Measurements from ENCODE around the gene RAET1E. TPM values are rescaled to one million over a fixed set of nuclear protein-coding genes. Genes with fewer than 3 reads are reported as not detected.

RAET1E gene
- total and polyA plus RNA-seq, 4 experiments from 2014 or later: not detected

- ChIA-PET CTCF (ENCODE audit: partially characterized antibody) (interaction anchor here (1.0 kb wide), 1 partner anchor 21 kb away, joined by 4 read pairs; no protein-coding TSS in a partner anchor), POLR2A (ENCODE audit: partially characterized antibody) (no interaction called here)
- Histone ChIP-seq H3K4me3 (ENCODE audit: low read length in 2 of 2) (no peak overlapping the region), H3K4me1 (ENCODE audit: insufficient read depth, low read length) (peaks cover 13% of the 10 kb centered on the region), H3K9me3 (ENCODE audit: control insufficient read depth in 1 of 2, low read length in 2 of 2) (no peaks in the 10 kb centered on the region), H3K27me3 (ENCODE audit: insufficient read depth, low read length) (no peaks in the 10 kb centered on the region), H3K36me3 (ENCODE audit: insufficient read depth, low read length) (no peaks in the 10 kb centered on the region), H3K27ac (ENCODE audit: low read depth, low read length) (no peak overlapping the region)
- Mint-ChIP-seq H3K27me3 (peaks cover 0 to 5% of the 10 kb centered on the region in 2 donors), H3K27ac (no peak overlapping the region), H3K4me3 (peak overlapping the region in 6 of 8 donors; percentile 21 to 70 (median 46)), H3K36me3 (peaks cover 0 to 2% of the 10 kb centered on the region in 2 donors), H3K4me1 (peaks cover 3 to 23% (median 10%) of the 10 kb centered on the region in 4 donors), H3K9me3 (no peaks in the 10 kb centered on the region)
- intact Hi-C loops (cut with micrococcal nuclease): no loop called here
- no peak for DNase-seq
These were observed 36.1 kb downstream of the RAET1E start for GRCh38 chr6:149861603-149862423.

GRCh38 chr6:149860834-149861602 lies 36.9 kb downstream of the RAET1E start:
- no peaks in the 10 kb centered on the region for H3K9me3 ChIP-seq (ENCODE audit: control insufficient read depth in 1 of 2, low read length in 2 of 2)
- no peaks in the 10 kb centered on the region for H3K27me3 ChIP-seq (ENCODE audit: insufficient read depth, low read length)
- H3K27me3 Mint-ChIP-seq: peaks cover 0 to 7% of the 10 kb centered on the region in 2 donors
- peaks cover 13% of the 10 kb centered on the region for H3K4me1 ChIP-seq (ENCODE audit: insufficient read depth, low read length)
- no peaks in the 10 kb centered on the region for H3K36me3 ChIP-seq (ENCODE audit: insufficient read depth, low read length)
- peaks cover 0 to 2% of the 10 kb centered on the region in 2 donors for H3K36me3 Mint-ChIP-seq
- H3K27ac Mint-ChIP-seq: peak overlapping the region in 1 of 7 donors; percentile 6
- no peak for DNase-seq
- H3K4me1 Mint-ChIP-seq: peaks cover 3 to 23% (median 10%) of the 10 kb centered on the region in 4 donors
- no peaks in the 10 kb centered on the region for H3K9me3 Mint-ChIP-seq
- H3K4me3 ChIP-seq (ENCODE audit: low read length in 2 of 2): no peak overlapping the region
- POLR2A ChIA-PET (ENCODE audit: partially characterized antibody): no interaction called here
- intact Hi-C loops (cut with micrococcal nuclease): no loop called here
- CTCF ChIA-PET (ENCODE audit: partially characterized antibody): interaction anchor here (1.0 to 1.4 kb wide), 2 partner anchors 20 to 25 kb away, joined by 3 to 4 read pairs; no protein-coding TSS in a partner anchor
- peak overlapping the region in 4 of 8 donors; percentile 21 to 54 (median 42) for H3K4me3 Mint-ChIP-seq
- H3K27ac ChIP-seq (ENCODE audit: low read depth, low read length): no peak overlapping the region

- Mint-ChIP-seq H3K36me3 (peaks cover 0 to 2% of the 10 kb centered on the region in 2 donors), H3K4me3 (no peak overlapping the region), H3K27ac (no peak overlapping the region), H3K27me3 (peaks cover 0 to 7% of the 10 kb centered on the region in 2 donors), H3K9me3 (no peaks in the 10 kb centered on the region), H3K4me1 (peaks cover 3 to 23% (median 10%) of the 10 kb centered on the region in 4 donors)
- POLR2A ChIA-PET (ENCODE audit: partially characterized antibody): no interaction called here
- no peak overlapping the region for H3K4me3 ChIP-seq (ENCODE audit: low read length in 2 of 2)
- intact Hi-C loops (cut with micrococcal nuclease): no loop called here
- DNase-seq: no peak
- H3K9me3 ChIP-seq (ENCODE audit: control insufficient read depth in 1 of 2, low read length in 2 of 2): no peaks in the 10 kb centered on the region
- CTCF ChIA-PET (ENCODE audit: partially characterized antibody): interaction anchor here (1.4 kb wide), 1 partner anchor 25 kb away, joined by 3 read pairs; no protein-coding TSS in a partner anchor
- H3K27ac ChIP-seq (ENCODE audit: low read depth, low read length): no peak overlapping the region
- no peaks in the 10 kb centered on the region for H3K36me3 ChIP-seq (ENCODE audit: insufficient read depth, low read length)
- peaks cover 13% of the 10 kb centered on the region for H3K4me1 ChIP-seq (ENCODE audit: insufficient read depth, low read length)
- H3K27me3 ChIP-seq (ENCODE audit: insufficient read depth, low read length): no peaks in the 10 kb centered on the region
These were observed 37.4 kb downstream of the RAET1E start for GRCh38 chr6:149860513-149860833.

- Mint-ChIP-seq H3K27ac (no peak overlapping the region), H3K36me3 (peaks cover 0 to 2% of the 10 kb centered on the region in 2 donors), H3K4me1 (peaks cover 3 to 20% (median 8%) of the 10 kb centered on the region in 4 donors), H3K9me3 (no peaks in the 10 kb centered on the region), H3K27me3 (peaks cover 0 to 7% of the 10 kb centered on the region in 2 donors), H3K4me3 (no peak overlapping the region)
- Histone ChIP-seq H3K4me1 (ENCODE audit: insufficient read depth, low read length) (peaks cover 13% of the 10 kb centered on the region), H3K4me3 (ENCODE audit: low read length in 2 of 2) (no peak overlapping the region), H3K27me3 (ENCODE audit: insufficient read depth, low read length) (no peaks in the 10 kb centered on the region), H3K36me3 (ENCODE audit: insufficient read depth, low read length) (no peaks in the 10 kb centered on the region), H3K9me3 (ENCODE audit: control insufficient read depth in 1 of 2, low read length in 2 of 2) (no peaks in the 10 kb centered on the region), H3K27ac (ENCODE audit: low read depth, low read length) (no peak overlapping the region)
- ChIA-PET CTCF (ENCODE audit: partially characterized antibody) (interaction anchor here (1.1 to 1.4 kb wide), 2 partner anchors 24 to 955 kb away, joined by 3 read pairs; no protein-coding TSS in a partner anchor), POLR2A (ENCODE audit: partially characterized antibody) (no interaction called here)
- DNase-seq: no peak
- intact Hi-C loops (cut with micrococcal nuclease): no loop called here
These were observed 38.0 kb downstream of the RAET1E start for GRCh38 chr6:149859938-149860337.

GRCh38 chr6:149859368-149859767 lies 38.5 kb downstream of the RAET1E start:
- Histone ChIP-seq H3K27ac (ENCODE audit: low read depth, low read length) (no peak overlapping the region), H3K9me3 (ENCODE audit: control insufficient read depth in 1 of 2, low read length in 2 of 2) (no peaks in the 10 kb centered on the region), H3K36me3 (ENCODE audit: insufficient read depth, low read length) (no peaks in the 10 kb centered on the region), H3K4me3 (ENCODE audit: low read length in 2 of 2) (no peak overlapping the region), H3K4me1 (ENCODE audit: insufficient read depth, low read length) (peaks cover 8% of the 10 kb centered on the region), H3K27me3 (ENCODE audit: insufficient read depth, low read length) (no peaks in the 10 kb centered on the region)
- intact Hi-C loops (cut with micrococcal nuclease): no loop called here
- Mint-ChIP-seq H3K36me3 (peaks cover 0 to 2% of the 10 kb centered on the region in 2 donors), H3K4me3 (no peak overlapping the region), H3K27ac (no peak overlapping the region), H3K4me1 (peaks cover 3 to 15% (median 6%) of the 10 kb centered on the region in 4 donors), H3K27me3 (peaks cover 0 to 9% of the 10 kb centered on the region in 2 donors), H3K9me3 (no peaks in the 10 kb centered on the region)
- ChIA-PET CTCF (ENCODE audit: partially characterized antibody) (interaction anchor here (1.1 to 1.4 kb wide), 2 partner anchors 24 to 956 kb away, joined by 3 read pairs; no protein-coding TSS in a partner anchor), POLR2A (ENCODE audit: partially characterized antibody) (no interaction called here)
- no peak for DNase-seq

- intact Hi-C loops (cut with micrococcal nuclease): no loop called here
- H3K36me3 ChIP-seq (ENCODE audit: insufficient read depth, low read length): no peaks in the 10 kb centered on the region
- no peaks in the 10 kb centered on the region for H3K9me3 ChIP-seq (ENCODE audit: control insufficient read depth in 1 of 2, low read length in 2 of 2)
- H3K27ac ChIP-seq (ENCODE audit: low read depth, low read length): no peak overlapping the region
- Mint-ChIP-seq H3K27ac (no peak overlapping the region), H3K27me3 (peaks cover 0 to 9% of the 10 kb centered on the region in 2 donors), H3K9me3 (no peaks in the 10 kb centered on the region), H3K4me1 (peaks cover 0 to 7% (median 3%) of the 10 kb centered on the region in 4 donors), H3K36me3 (no peaks in the 10 kb centered on the region), H3K4me3 (no peak overlapping the region)
- H3K4me1 ChIP-seq (ENCODE audit: insufficient read depth, low read length): peaks cover 5% of the 10 kb centered on the region
- DNase-seq: no peak
- H3K27me3 ChIP-seq (ENCODE audit: insufficient read depth, low read length): no peaks in the 10 kb centered on the region
- POLR2A ChIA-PET (ENCODE audit: partially characterized antibody): no interaction called here
- H3K4me3 ChIP-seq (ENCODE audit: low read length in 2 of 2): no peak overlapping the region
- CTCF ChIA-PET (ENCODE audit: partially characterized antibody): no interaction called here
These were observed 40.4 kb downstream of the RAET1E start for GRCh38 chr6:149857541-149857940.
